HCT116 (cell line): ENCODE measurements around the gene MMP25. TPM values are rescaled to one million over a fixed set of nuclear protein-coding genes. Genes with fewer than 3 reads are reported as not detected.

Source experiments
- ATAC-seq: fragments of 200-7000 bp; cut with Tn5 transposase; 2 replicates; pipeline ENCODE4 v1.9.1; 2020; ENCODE audit warnings: mild to moderate bottlenecking, moderate library complexity
- BruUV-seq: library from RNA; stranded (reverse); fragments of 400-500 nt; replicated peaks from 2 replicates; lab custom pipeline; 2021; lab: Mats Ljungman, UMichigan
- CTCF ChIA-PET: fragments of 300-600 bp; sonication (Branson Sonifier 250); formaldehyde crosslinking; loops from one replicate; lab custom pipeline; 2021; ENCODE audit warnings: antibody characterized with exemption; lab: Charles Lee
- POLR2A ChIA-PET: fragments of 300-600, 350-600 bp; sonication (Branson Sonifier 250); formaldehyde crosslinking; loops from one replicate; lab custom pipeline; 2021; ENCODE audit warnings: antibody characterized with exemption; lab: Charles Lee
- RAD21 ChIA-PET, 2 experiments: fragments of 300-600 bp; sonication (Branson Sonifier 250); formaldehyde crosslinking; loops; one replicate each; lab custom pipeline; 2023; ENCODE audit warnings: low total read pairs in 2 of 2; ENCODE audit not compliant: uncharacterized antibody in 2 of 2, unreplicated experiment in 2 of 2, low non-redundant PET in 1 of 2; lab: Charles Lee
- DNase-seq: peaks from one replicate; pipeline ENCODE4 v3.0.0-alpha.2; 2010; ENCODE audit warnings: low read depth, low spot score
- H2AFZ ChIP-seq: fragments of 200-600 bp; shearing (Covaris generic), sonication (generic); 2 replicates; pipeline ENCODE4 v1.6.1; 2017; ENCODE audit warnings: low read depth, mixed run types, mixed read lengths, antibody characterized with exemption, low read length; ENCODE audit not compliant: poor library complexity, severe bottlenecking
- H3K27ac ChIP-seq: 2 replicates; pipeline ENCODE4 v1.5.1; 2012; ENCODE audit warnings: low read depth, low read length
- H3K27me3 ChIP-seq: fragments of 200-600 bp; sonication (generic); 2 replicates; pipeline ENCODE4 v1.6.1; 2016; ENCODE audit warnings: mixed run types, low read length, mixed read lengths; ENCODE audit not compliant: insufficient read depth
- H3K36me3 ChIP-seq, 2 experiments: fragments of 200-500 bp in 1 of 2; fragments of 200-600 bp in 1 of 2; sonication (Bioruptor generic) in 1 of 2; sonication (generic) in 1 of 2; 2 replicates each; pipeline versions ENCODE4 v1.5.1 to v1.6.1; 2014 to 2016; ENCODE audit warnings: low read length in 2 of 2, inconsistent platforms in 1 of 2, mixed read lengths in 1 of 2, mixed run types in 1 of 2; ENCODE audit not compliant: insufficient read depth in 2 of 2, control insufficient read depth in 1 of 2
- H3K4me1 ChIP-seq, 2 experiments: fragments of 200-600 bp in 1 of 2; sonication (generic) in 1 of 2; 2 replicates each; pipeline versions ENCODE4 v1.5.1 to v1.6.1; 2012 to 2017; ENCODE audit warnings: low read length in 2 of 2, inconsistent platforms in 1 of 2, mild to moderate bottlenecking in 1 of 2, mixed read lengths in 1 of 2, mixed run types in 1 of 2, moderate library complexity in 1 of 2; ENCODE audit not compliant: insufficient read depth in 2 of 2, control insufficient read depth in 1 of 2
- H3K4me2 ChIP-seq: fragments of 200-600 bp; sonication (generic); 2 replicates; pipeline ENCODE4 v1.6.1; 2017; ENCODE audit warnings: mixed run types, low read length, mixed read lengths
- H3K4me3 ChIP-seq, 2 experiments: fragments of 200-600 bp in 1 of 2; sonication (generic) in 1 of 2; replicated peaks in 1 of 2; 2 replicates each; pipeline ENCODE4 v1.5.1; 2011 to 2016; ENCODE audit warnings: low read length in 2 of 2, control low read depth in 1 of 2, low read depth in 1 of 2, mild to moderate bottlenecking in 1 of 2, mixed read lengths in 1 of 2, mixed run types in 1 of 2
- H3K79me2 ChIP-seq: fragments of 200-600 bp; sonication (generic); 2 replicates; pipeline ENCODE4 v1.6.1; 2017; ENCODE audit warnings: mild to moderate bottlenecking, mixed run types, low read length, moderate library complexity, mixed read lengths; ENCODE audit not compliant: insufficient read depth
- H3K9ac ChIP-seq: fragments of 200-600 bp; sonication (generic); 2 replicates; pipeline ENCODE4 v1.6.1; 2016; ENCODE audit warnings: low read length, mixed read lengths
- H3K9me2 ChIP-seq: fragments of 200-600 bp; sonication (generic), shearing (Covaris generic); 2 replicates; pipeline ENCODE4 v1.6.1; 2017; ENCODE audit warnings: mixed run types, mild to moderate bottlenecking, moderate library complexity; ENCODE audit not compliant: insufficient read depth
- H3K9me3 ChIP-seq, 2 experiments: fragments of 200-500 bp in 1 of 2; fragments of 200-600 bp in 1 of 2; sonication (Bioruptor generic) in 1 of 2; sonication (generic) in 1 of 2; 2 replicates each; pipeline ENCODE4 v1.6.1; 2014 to 2017; ENCODE audit warnings: low read length in 2 of 2, mixed read lengths in 2 of 2, inconsistent platforms in 1 of 2, low read depth in 1 of 2, mild to moderate bottlenecking in 1 of 2, mixed run types in 1 of 2, moderate library complexity in 1 of 2; ENCODE audit not compliant: control insufficient read depth in 1 of 2, insufficient read depth in 1 of 2
- H4K20me1 ChIP-seq: fragments of 200-600 bp; sonication (generic), shearing (Covaris generic); 2 replicates; pipeline ENCODE4 v1.6.1; 2017; ENCODE audit warnings: mixed run types, mild to moderate bottlenecking, moderate library complexity; ENCODE audit not compliant: insufficient read depth
- CBX3 ChIP-seq: IDR thresholded peaks from 2 replicates; pipeline ENCODE4 v1.6.1; 2012; ENCODE audit warnings: low read depth
- CEBPB ChIP-seq: IDR thresholded peaks from 2 replicates; pipeline ENCODE4 v1.6.1; 2012; ENCODE audit warnings: low read depth
- EGR1 ChIP-seq: IDR thresholded peaks from 2 replicates; pipeline ENCODE4 v1.6.1; 2012; ENCODE audit warnings: low read depth
- ELF1 ChIP-seq: IDR thresholded peaks from 2 replicates; pipeline ENCODE4 v1.6.1; 2012; ENCODE audit warnings: low read depth, borderline replicate concordance
- EZH2 ChIP-seq: fragments of 200-600 bp; sonication (generic); IDR thresholded peaks from 2 replicates; pipeline ENCODE4 v1.6.1; 2017; ENCODE audit warnings: antibody characterized with exemption, mixed run types
- FOSL1 ChIP-seq: IDR thresholded peaks from 2 replicates; pipeline ENCODE4 v1.6.1; 2012; ENCODE audit warnings: low read depth
- JUND ChIP-seq: IDR thresholded peaks from 2 replicates; pipeline ENCODE4 v1.6.1; 2012
- POLR2AphosphoS5 ChIP-seq: IDR thresholded peaks from 2 replicates; pipeline ENCODE4 v1.6.1; 2011; ENCODE audit warnings: mild to moderate bottlenecking, low read depth, low read length, moderate library complexity
- RAD21 ChIP-seq: IDR thresholded peaks from 2 replicates; pipeline ENCODE4 v1.6.1; 2012; ENCODE audit warnings: low read depth, mild to moderate bottlenecking
- SIN3A ChIP-seq: IDR thresholded peaks from 2 replicates; pipeline ENCODE4 v1.6.1; 2012; ENCODE audit warnings: low read depth
- SP1 ChIP-seq: IDR thresholded peaks from 2 replicates; pipeline ENCODE4 v1.6.1; 2012; ENCODE audit warnings: low read depth
- SRF ChIP-seq: IDR thresholded peaks from 2 replicates; pipeline ENCODE4 v1.6.1; 2012; ENCODE audit warnings: low read depth
- TCF7L2 ChIP-seq: IDR thresholded peaks from 2 replicates; pipeline ENCODE4 v1.7.0; 2011; ENCODE audit warnings: borderline replicate concordance, inconsistent platforms; ENCODE audit not compliant: insufficient read depth, insufficient read length; ENCODE audit errors: extremely low read depth
- ZFX ChIP-seq: fragments of 450-650 bp; IDR thresholded peaks from 2 replicates; pipeline ENCODE4 v1.6.1; 2017
- ZNF274 ChIP-seq: fragments of 200-500 bp; sonication (Bioruptor generic); IDR thresholded peaks from 2 replicates; pipeline ENCODE4 v1.6.1; 2014; ENCODE audit warnings: mild to moderate bottlenecking, low read depth, low read length, inconsistent platforms
- intact Hi-C: fragments of 100-400 bp; cut with micrococcal nuclease; formaldehyde crosslinking; loops from 2 replicates; pipeline ENCODE4 v1.10.0; 2022
- total RNA-seq: library from RNA; stranded (reverse); gene quantifications from one replicate; pipeline ENCODE4 v1.2.1, GENCODE V29; 2021; ENCODE audit not compliant: unreplicated experiment
- TF ChIP-seq, protein P1 (sequence below): IDR thresholded peaks from 2 replicates; pipeline ENCODE4 v1.6.1; 2011; ENCODE audit warnings: mild to moderate bottlenecking, low read length, moderate library complexity; ENCODE audit not compliant: insufficient replicate concordance; ENCODE audit errors: extremely low read depth
- TF ChIP-seq, protein P2 (sequence below), 3 experiments: fragments of 200-600 bp in 1 of 3; sonication (generic) in 1 of 3; IDR thresholded peaks in 2 of 3; conservative IDR thresholded peaks in 1 of 3; 2 replicates each; pipeline ENCODE4 v1.5.1; 2012 to 2017; ENCODE audit warnings: low read depth in 2 of 3, low read length in 2 of 3, antibody characterized with exemption in 1 of 3, borderline replicate concordance in 1 of 3, control low read depth in 1 of 3, mild to moderate bottlenecking in 1 of 3, mixed read lengths in 1 of 3, mixed run types in 1 of 3, moderate library complexity in 1 of 3; ENCODE audit not compliant: insufficient read depth in 1 of 3
- TF ChIP-seq, protein P3 (sequence below): IDR thresholded peaks from 2 replicates; pipeline ENCODE4 v1.6.1; 2012

MMP25 gene
- total RNA-seq, 1 experiment from 2014 or later: 2.5 TPM

DNA sequence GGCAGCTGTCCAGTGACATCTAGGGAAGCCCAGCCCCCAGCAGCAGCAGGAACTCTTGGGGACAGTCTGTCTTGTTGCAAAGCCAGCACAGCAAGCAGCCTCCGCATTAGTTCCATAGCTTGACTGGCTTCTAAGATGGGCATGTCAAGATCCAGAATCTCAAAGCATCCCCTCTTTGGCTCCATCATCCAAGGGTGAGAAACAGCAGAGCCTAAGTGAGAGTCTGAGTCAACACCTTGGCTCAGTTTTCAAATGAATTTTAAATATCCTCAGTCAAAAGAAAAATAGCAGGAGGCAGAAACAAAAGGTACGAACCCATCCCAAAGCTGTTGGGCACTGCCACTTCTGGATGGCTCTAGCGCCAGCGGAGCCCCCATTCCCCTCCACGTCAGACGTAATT, 31.4 kb upstream of the MMP25 start:
- no TSS peak for BruUV-seq
- POLR2A ChIA-PET: no interaction called here
- no peaks in the 10 kb centered on the region for H3K9me2 ChIP-seq
- H3K4me2 ChIP-seq: no peak overlapping the region
- no peak for ATAC-seq
- no peaks in the 10 kb centered on the region for H3K27me3 ChIP-seq
- H2AFZ ChIP-seq: no peak overlapping the region
- TF ChIP-seq JUND (no peak), FOSL1 (no peak), SP1 (no peak)
- DNase-seq: no peak
- no peak overlapping the region for H3K27ac ChIP-seq
- no peaks in the 10 kb centered on the region for H3K36me3 ChIP-seq
- H4K20me1 ChIP-seq: no peaks in the 10 kb centered on the region
- H3K79me2 ChIP-seq: no peaks in the 10 kb centered on the region
- H3K4me1 ChIP-seq: peaks cover 48 to 82% of the 10 kb centered on the region in 2 experiments
- intact Hi-C loops: no loop called here
- RAD21 ChIA-PET: no interaction called here
- H3K9ac ChIP-seq: no peak overlapping the region
- H3K9me3 ChIP-seq: no peaks in the 10 kb centered on the region
- CTCF ChIA-PET: no interaction called here
- no peak overlapping the region for H3K4me3 ChIP-seq

DNA sequence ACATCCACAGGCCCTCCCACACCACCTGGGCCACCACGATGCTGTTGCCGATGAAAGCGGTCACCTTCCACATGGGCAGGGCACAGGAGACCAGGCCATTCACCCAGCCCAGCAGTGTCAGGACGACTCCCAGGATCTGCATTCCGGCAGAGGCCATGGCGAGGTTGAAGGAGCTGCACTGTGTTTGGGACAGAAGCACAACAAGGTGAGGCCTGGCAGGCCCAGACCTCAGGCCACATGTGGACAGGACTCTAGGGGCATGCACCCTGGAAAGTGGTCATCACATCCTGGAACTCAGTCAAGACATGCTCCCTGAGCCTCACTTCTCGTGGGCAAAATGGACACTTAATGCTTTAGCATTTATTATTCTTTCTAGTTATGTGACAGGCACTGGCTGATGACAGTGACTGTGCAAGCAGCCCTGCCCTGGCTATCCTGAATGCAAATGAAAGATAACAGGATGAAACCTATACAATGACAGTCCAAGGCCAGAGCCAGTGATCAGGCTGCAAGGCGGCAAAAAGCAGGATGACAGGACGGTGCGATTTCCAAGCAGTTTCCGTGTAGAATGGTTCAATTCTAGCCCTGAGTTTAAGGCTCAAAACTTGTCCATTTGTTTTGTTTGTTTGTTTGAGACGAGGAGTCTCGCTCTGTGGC, 30.4 kb upstream of the MMP25 start:
- H3K4me1 ChIP-seq: peaks cover 39 to 73% of the 10 kb centered on the region in 2 experiments
- H3K36me3 ChIP-seq: no peaks in the 10 kb centered on the region; a peak in 1 of 4 replicates
- no peak overlapping the region for H3K9ac ChIP-seq
- H3K4me3 ChIP-seq: no peak overlapping the region
- H3K27me3 ChIP-seq: no peaks in the 10 kb centered on the region
- ChIA-PET CTCF (no interaction called here), POLR2A (no interaction called here), RAD21 (no interaction called here)
- no peaks in the 10 kb centered on the region for H3K9me3 ChIP-seq
- ATAC-seq: no peak
- no peaks in the 10 kb centered on the region for H3K9me2 ChIP-seq
- peaks cover 6% of the 10 kb centered on the region; the same call in 1 of the 2 replicates for H3K79me2 ChIP-seq
- no TSS peak for BruUV-seq
- TF ChIP-seq RAD21: no peak
- TF ChIP-seq SIN3A: no peak
- no peak for TF ChIP-seq POLR2AphosphoS5
- TF ChIP-seq CEBPB: no peak
- TF ChIP-seq SP1: no peak
- TF ChIP-seq JUND: no peak
- TF ChIP-seq, protein P1, sequence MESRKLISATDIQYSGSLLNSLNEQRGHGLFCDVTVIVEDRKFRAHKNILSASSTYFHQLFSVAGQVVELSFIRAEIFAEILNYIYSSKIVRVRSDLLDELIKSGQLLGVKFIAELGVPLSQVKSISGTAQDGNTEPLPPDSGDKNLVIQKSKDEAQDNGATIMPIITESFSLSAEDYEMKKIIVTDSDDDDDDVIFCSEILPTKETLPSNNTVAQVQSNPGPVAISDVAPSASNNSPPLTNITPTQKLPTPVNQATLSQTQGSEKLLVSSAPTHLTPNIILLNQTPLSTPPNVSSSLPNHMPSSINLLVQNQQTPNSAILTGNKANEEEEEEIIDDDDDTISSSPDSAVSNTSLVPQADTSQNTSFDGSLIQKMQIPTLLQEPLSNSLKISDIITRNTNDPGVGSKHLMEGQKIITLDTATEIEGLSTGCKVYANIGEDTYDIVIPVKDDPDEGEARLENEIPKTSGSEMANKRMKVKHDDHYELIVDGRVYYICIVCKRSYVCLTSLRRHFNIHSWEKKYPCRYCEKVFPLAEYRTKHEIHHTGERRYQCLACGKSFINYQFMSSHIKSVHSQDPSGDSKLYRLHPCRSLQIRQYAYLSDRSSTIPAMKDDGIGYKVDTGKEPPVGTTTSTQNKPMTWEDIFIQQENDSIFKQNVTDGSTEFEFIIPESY: no peak
- no peak for TF ChIP-seq SRF
- TF ChIP-seq, protein P2, sequence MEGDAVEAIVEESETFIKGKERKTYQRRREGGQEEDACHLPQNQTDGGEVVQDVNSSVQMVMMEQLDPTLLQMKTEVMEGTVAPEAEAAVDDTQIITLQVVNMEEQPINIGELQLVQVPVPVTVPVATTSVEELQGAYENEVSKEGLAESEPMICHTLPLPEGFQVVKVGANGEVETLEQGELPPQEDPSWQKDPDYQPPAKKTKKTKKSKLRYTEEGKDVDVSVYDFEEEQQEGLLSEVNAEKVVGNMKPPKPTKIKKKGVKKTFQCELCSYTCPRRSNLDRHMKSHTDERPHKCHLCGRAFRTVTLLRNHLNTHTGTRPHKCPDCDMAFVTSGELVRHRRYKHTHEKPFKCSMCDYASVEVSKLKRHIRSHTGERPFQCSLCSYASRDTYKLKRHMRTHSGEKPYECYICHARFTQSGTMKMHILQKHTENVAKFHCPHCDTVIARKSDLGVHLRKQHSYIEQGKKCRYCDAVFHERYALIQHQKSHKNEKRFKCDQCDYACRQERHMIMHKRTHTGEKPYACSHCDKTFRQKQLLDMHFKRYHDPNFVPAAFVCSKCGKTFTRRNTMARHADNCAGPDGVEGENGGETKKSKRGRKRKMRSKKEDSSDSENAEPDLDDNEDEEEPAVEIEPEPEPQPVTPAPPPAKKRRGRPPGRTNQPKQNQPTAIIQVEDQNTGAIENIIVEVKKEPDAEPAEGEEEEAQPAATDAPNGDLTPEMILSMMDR (IDR thresholded peaks at IDR 0.05 in 2 of 3, conservative IDR thresholded peaks at IDR 0.05 in 1 of 3; ENCODE audit: borderline replicate concordance in 1 of 3, insufficient read depth in 1 of 3, low read depth in 2 of 3, low read length in 2 of 3): no peak
- no peak for TF ChIP-seq ZFX
- no peak for TF ChIP-seq ZNF274
- TF ChIP-seq TCF7L2: no peak
- TF ChIP-seq EGR1: no peak
- TF ChIP-seq CBX3: no peak
- no peak for TF ChIP-seq ELF1
- no peak for TF ChIP-seq EZH2
- TF ChIP-seq FOSL1: no peak
- TF ChIP-seq, protein P3, sequence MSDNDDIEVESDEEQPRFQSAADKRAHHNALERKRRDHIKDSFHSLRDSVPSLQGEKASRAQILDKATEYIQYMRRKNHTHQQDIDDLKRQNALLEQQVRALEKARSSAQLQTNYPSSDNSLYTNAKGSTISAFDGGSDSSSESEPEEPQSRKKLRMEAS: no peak
- H2AFZ ChIP-seq: no peak overlapping the region
- no peak overlapping the region for H3K4me2 ChIP-seq
- DNase-seq: no peak
- H3K27ac ChIP-seq: no peak overlapping the region
- no peaks in the 10 kb centered on the region for H4K20me1 ChIP-seq
- intact Hi-C loops: no loop called here
